DND-41 (cell line): ENCODE data around the gene OR2AE1.

Experiments
- ATAC-seq: fragments of 200-7000 bp; cut with Tn5 transposase; 3 replicates; pipeline ENCODE4 v1.9.1; 2021; ENCODE audit warnings: low read depth; ENCODE audit not compliant: insufficient read depth
- DNase-seq: peaks from one replicate; pipeline ENCODE4 v3.0.0-alpha.2; 2020
- H2AFZ ChIP-seq: 2 replicates; pipeline ENCODE4 v1.6.0; 2012; ENCODE audit warnings: low read depth, low read length
- H3K27ac ChIP-seq: 2 replicates; pipeline ENCODE4 v1.5.1; 2012; ENCODE audit warnings: low read length, inconsistent platforms
- H3K27me3 ChIP-seq: fragments of 200-600 bp; sonication (generic); 2 replicates; pipeline ENCODE4 v1.6.0; 2012; ENCODE audit warnings: low read length, mild to moderate bottlenecking, inconsistent platforms; ENCODE audit not compliant: insufficient read depth, poor library complexity
- H3K36me3 ChIP-seq: 2 replicates; pipeline ENCODE4 v1.5.1; 2012; ENCODE audit warnings: low read length, inconsistent platforms; ENCODE audit not compliant: insufficient read depth
- H3K4me1 ChIP-seq: 2 replicates; pipeline ENCODE4 v1.5.1; 2012; ENCODE audit warnings: mild to moderate bottlenecking, low read length; ENCODE audit not compliant: insufficient read depth
- H3K4me2 ChIP-seq: 2 replicates; pipeline ENCODE4 v1.6.0; 2012; ENCODE audit warnings: mild to moderate bottlenecking, moderate library complexity, low read length, inconsistent platforms; ENCODE audit not compliant: insufficient read depth
- H3K4me3 ChIP-seq, 2 experiments: fragments of 200-600 bp in 1 of 2; shearing (Covaris generic) in 1 of 2; 2 replicates each; pipeline ENCODE4 v1.5.1; 2012 to 2016; ENCODE audit warnings: inconsistent platforms in 2 of 2, low read length in 2 of 2, mild to moderate bottlenecking in 2 of 2, low read depth in 1 of 2, moderate library complexity in 1 of 2
- H3K79me2 ChIP-seq: 2 replicates; pipeline ENCODE4 v1.6.0; 2012; ENCODE audit warnings: low read length, inconsistent platforms; ENCODE audit not compliant: insufficient read depth
- H3K9ac ChIP-seq: 2 replicates; pipeline ENCODE4 v1.6.0; 2012; ENCODE audit warnings: low read depth, mild to moderate bottlenecking, inconsistent platforms, low read length, moderate library complexity
- H3K9me3 ChIP-seq: 2 replicates; pipeline ENCODE4 v1.5.1; 2012; ENCODE audit warnings: low read length, moderate library complexity, mild to moderate bottlenecking, inconsistent platforms; ENCODE audit not compliant: insufficient read depth, severe bottlenecking
- H4K20me1 ChIP-seq: 2 replicates; pipeline ENCODE4 v1.6.0; 2012; ENCODE audit warnings: low read length; ENCODE audit not compliant: insufficient read depth
- CTCF ChIP-seq: IDR thresholded peaks from 2 replicates; pipeline ENCODE4 v1.5.1; 2012; ENCODE audit warnings: borderline replicate concordance, low read length, moderate library complexity, mild to moderate bottlenecking; ENCODE audit not compliant: poor library complexity, severe bottlenecking; ENCODE audit errors: extremely low read depth
- EZH2 ChIP-seq: IDR thresholded peaks from 3 replicates; pipeline ENCODE4 v1.6.1; 2012; ENCODE audit warnings: borderline replicate concordance, low read depth, mild to moderate bottlenecking, moderate library complexity, low read length, inconsistent platforms; ENCODE audit not compliant: severe bottlenecking

OR2AE1 gene

GRCh38 chr7:99827040-99827778 lies 49.6 kb downstream of the OR2AE1 start:
- H2AFZ ChIP-seq: no peak overlapping the region
- H3K4me2 ChIP-seq: no peak overlapping the region
- ATAC-seq (no peak), DNase-seq (no peak)
- no peak overlapping the region for H3K27ac ChIP-seq
- TF ChIP-seq EZH2 (no peak), CTCF (no peak)
- no peaks in the 10 kb centered on the region for H3K79me2 ChIP-seq
- H3K36me3 ChIP-seq: no peaks in the 10 kb centered on the region
- H4K20me1 ChIP-seq: no peaks in the 10 kb centered on the region
- no peaks in the 10 kb centered on the region for H3K4me1 ChIP-seq
- H3K9ac ChIP-seq: no peak overlapping the region
- H3K4me3 ChIP-seq: no peak overlapping the region
- H3K9me3 ChIP-seq: no peaks in the 10 kb centered on the region
- no peaks in the 10 kb centered on the region for H3K27me3 ChIP-seq
